LNCAP (cell line): ENCODE measurements around the gene C11orf54.

Experiments used
- TF ChIP-seq, protein P1 (sequence below): fragments of 450-650 bp; IDR thresholded peaks from 2 replicates; pipeline ENCODE4 v1.5.1; 2017; ENCODE audit warnings: mild to moderate bottlenecking

C11orf54 gene

DNA sequence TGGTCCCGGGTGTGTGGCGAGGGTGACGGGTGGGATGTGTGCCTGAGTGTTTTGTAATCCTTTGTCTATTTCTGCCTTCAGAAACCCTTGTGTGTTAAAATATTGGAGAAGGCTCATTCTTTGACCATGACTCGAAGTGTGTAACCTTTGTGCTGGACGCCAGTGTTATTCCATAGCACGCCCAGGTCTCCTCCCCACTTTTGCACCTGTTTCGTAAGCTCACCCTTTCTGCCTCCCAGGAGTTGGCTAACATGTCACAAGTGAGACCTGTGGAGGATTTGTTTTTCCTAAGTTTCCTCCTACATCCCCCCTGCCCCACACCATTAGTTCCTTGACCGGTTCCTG is 382 bp downstream of the C11orf54 start:
- TF ChIP-seq, protein P1, sequence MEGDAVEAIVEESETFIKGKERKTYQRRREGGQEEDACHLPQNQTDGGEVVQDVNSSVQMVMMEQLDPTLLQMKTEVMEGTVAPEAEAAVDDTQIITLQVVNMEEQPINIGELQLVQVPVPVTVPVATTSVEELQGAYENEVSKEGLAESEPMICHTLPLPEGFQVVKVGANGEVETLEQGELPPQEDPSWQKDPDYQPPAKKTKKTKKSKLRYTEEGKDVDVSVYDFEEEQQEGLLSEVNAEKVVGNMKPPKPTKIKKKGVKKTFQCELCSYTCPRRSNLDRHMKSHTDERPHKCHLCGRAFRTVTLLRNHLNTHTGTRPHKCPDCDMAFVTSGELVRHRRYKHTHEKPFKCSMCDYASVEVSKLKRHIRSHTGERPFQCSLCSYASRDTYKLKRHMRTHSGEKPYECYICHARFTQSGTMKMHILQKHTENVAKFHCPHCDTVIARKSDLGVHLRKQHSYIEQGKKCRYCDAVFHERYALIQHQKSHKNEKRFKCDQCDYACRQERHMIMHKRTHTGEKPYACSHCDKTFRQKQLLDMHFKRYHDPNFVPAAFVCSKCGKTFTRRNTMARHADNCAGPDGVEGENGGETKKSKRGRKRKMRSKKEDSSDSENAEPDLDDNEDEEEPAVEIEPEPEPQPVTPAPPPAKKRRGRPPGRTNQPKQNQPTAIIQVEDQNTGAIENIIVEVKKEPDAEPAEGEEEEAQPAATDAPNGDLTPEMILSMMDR, result no peak

DNA sequence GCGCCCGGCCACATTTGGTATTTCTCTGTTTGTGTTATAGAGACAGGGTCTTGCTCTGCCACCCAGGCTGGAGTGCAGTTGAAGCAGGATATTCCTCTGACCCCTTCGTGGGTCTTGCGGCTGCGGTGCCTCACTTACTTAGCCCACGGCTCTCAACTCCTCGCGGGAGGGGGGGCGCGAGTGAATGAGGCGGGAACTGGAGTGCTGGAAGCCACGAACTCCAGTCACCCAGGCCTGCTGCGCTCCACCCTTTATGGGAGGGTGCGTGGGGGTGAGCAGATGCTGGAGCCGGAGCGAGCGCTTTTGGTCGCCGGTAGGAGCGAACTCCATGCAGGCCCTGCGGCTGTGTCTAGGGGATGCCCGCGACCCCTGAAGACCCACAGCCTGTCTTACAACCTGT is 1.8 kb downstream of the C11orf54 start:
- TF ChIP-seq, protein P1, result no peak

DNA sequence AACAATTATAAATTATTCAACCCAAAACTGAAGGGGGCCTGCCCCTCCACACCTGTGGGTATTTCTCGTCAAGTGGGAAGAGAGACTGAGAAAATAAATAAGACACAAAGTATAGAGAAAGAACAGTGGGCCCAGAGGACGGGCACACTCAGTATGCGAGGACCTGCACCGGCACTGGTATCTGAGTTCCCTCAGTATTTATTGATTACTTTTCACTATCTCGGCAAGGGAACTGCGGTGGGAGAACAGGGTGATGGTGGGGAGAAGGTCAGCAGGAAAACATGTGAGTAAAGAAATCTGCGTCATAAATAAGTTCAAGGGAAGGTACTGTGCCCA is 3.2 kb downstream of the C11orf54 start:
- TF ChIP-seq, protein P1, result no peak

DNA sequence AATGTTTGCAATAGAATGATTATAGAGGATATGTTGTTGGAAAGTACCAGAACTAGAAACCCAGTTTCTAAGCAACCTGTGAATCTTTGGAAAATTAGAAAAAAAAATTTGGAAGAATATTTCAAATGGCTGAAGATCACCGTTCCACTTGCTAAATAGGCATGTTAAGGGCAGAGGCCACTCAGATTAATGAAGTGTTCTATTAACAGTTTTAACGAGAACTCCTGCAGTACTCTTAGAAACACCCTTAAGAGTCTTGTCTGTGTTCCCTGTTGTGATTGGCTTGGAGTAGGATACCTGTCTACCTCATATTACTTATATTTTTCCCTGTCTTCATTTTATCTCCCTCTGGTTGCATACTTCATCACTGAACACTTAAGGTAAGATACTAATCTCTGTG is 4.6 kb downstream of the C11orf54 start:
- TF ChIP-seq, protein P1, result no peak

DNA sequence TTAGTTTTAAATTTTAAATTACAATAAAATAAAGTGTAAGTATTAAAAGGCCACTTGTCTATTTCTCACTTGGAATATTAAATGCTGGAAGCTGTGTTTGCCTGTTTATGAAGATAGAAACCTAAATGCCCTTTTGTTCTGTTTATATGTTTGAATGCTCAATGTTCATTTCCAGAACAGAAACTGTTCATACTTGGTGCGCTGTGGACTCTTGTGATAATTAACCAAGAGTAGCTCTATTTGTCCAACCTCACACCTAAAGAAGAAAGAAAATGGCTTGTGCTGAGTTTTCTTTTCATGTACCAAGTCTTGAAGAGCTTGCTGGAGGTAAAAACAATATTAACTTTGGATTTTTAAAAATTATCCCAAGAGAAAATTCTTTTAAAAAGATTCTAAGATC is 5.7 kb downstream of the C11orf54 start:
- TF ChIP-seq, protein P1, result no peak

DNA sequence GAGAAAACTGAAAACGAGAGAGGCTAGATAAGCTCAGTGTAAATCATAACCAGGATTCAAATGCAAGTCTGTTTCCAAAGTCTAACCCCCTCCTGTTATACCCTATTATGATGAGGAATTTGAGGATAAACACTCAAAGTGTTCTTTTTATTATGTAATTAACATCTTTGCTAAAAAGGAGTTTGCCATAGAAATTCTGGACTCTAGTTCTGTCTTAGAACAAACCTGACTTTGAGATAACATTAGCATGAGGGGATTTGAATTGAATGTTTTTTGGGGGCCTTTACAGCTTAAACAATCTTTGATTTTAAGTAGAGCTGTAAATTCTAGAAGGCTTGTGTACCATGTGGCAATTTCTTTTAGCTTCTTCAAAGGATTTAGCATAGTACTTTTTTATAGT is 9.5 kb downstream of the C11orf54 start:
- TF ChIP-seq, protein P1, result no peak

DNA sequence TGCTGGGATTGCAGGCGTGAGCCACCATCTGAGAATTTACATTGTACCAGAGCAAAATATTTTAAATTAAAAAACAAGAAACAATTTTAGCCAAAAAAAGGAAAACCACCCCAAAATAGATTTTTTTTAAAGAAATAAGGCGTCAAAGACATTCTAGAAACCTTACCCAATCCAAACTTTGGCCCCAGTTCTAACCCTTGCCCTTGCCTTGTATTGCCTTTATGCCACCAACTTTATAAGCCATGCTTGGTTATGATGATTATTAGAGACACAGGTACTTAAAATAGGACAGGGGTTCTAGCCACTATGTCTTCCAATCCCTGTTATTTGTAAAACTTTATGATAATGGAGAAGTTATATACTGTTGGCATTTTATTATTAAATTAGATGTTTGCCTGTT is 11.8 kb downstream of the C11orf54 start:
- TF ChIP-seq, protein P1, result no peak

DNA sequence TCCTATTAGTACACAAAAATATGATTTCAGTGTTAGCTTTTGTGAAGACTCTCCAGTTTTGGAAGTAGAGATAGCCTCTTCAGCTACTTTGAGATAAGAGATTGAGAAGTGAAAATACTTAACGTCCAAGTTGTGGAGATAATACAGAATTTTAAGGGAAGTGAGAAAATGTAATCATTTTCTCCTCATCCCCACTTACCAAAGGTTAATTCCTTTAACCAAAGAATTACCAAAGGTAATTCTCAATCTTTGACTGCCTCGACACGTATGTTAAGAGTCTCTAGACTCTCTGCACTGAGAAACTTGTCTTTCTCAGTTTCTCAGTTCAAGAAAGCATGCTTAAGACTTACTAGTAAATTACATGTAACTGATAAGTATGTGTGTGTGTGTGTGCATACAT is 15.3 kb downstream of the C11orf54 start:
- TF ChIP-seq, protein P1, result no peak
